Activated T-helper 1 cell treated with anti-CD3 and anti-CD28 coated beads, Interleukin-2, amount 50 U/mL, for 16 hours (primary cell): ENCODE data around the gene TUFT1.
"Not testable (repeated sequence)": the region's sequence is repeated elsewhere in the genome, so short reads cannot be mapped to it uniquely, and the experiment has no call there.

ENCODE experiments used
- DNase-seq, 2 donors: peaks; one replicate each; pipeline ENCODE4 v3.0.0-alpha.2; 2020; ENCODE audit warnings: low read depth in 1 of 2, low spot score in 1 of 2

Gene TUFT1

DNA sequence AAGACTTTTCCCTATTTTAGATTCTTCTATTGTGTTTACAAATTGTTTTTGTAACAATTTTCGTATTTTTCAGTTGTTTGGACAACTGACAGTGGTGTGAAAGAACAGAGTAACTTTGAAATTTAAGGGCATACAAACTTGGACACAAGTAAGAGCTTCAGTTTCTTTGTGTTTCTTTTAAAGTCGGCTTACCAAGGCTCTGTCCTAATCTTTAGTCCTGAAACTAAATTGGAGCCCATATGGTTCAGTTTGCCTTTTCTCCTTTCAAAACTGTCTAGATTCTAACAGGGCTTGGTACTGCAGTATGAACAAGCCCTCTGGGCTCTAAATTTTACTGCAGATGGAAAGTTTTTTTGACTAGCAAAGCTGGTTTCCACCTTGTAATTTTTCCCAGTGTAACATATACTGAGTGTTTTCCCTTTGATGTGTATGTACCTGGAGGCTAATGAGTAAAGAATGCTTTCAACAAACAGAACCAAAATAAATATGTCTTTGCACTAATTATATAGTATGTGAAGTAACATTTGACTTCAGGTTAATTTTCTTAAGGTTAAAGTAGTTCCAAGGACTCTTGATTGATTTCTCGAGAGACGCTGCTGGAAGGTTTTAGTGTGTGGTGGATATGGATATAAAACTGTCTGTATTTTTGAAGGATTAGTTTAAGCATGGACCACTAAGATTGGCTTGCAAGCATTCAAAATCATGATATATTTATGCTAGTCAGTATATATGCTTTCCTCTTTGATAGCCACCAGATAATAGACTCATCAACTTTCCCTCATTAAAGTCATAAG, 75.8 kb downstream of the TUFT1 start:
- no peak for DNase-seq

DNA sequence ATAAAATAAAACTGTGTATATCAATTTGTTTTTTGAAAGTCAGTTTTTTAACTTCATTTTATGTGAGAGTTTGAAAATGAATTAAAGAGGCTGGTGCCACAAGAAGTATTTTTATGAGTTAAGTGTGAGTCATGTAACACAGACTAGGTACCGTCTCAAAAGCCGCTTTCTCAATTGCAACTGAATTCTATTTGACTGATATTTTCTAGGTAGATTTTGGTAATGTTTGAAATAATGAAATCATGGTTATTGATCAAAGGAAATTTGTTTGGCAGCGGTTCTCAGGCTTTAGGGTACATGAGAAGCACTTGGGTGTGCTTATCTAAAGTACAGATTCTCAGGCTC, 76.4 kb downstream of the TUFT1 start:
- no peak for DNase-seq

DNA sequence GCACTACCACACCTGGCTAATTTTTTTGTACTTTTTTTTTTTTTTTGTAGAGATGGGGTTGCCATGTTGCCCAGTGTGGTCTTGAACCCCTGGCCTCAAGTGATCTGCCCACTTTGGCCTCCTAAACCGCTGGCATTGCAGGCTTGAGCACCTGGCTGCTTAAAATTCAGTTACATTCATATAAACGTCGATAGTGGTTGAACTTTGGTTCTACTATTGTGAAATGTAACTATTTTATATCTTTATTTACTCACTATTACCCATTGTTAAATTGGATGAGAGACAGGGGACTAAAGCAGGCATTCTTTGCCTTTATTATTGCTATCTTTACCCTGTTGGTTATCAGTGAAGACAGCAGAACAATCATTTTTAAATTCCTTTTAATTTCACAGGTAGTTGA, 77.9 kb downstream of the TUFT1 start:
- no peak for DNase-seq

DNA sequence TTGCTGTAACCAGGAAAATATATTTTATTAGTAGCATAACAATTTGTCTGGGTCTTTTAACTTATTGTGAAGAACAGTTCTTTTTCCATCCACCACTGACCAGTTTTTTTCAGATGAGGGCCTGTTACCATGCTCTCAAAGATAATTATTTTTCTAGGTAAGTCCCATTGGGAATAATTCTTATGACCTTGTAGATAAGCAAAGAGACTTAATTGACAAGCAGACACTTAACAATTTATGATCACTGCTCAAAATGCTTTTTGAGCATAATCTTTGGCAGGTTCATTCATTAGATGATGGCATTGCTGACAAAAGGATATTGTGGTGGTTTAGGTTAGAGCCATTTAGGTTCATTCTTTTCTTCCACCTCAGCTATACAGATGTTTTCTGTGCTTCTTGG, 78.4 kb downstream of the TUFT1 start:
- DNase-seq, result no peak

DNA sequence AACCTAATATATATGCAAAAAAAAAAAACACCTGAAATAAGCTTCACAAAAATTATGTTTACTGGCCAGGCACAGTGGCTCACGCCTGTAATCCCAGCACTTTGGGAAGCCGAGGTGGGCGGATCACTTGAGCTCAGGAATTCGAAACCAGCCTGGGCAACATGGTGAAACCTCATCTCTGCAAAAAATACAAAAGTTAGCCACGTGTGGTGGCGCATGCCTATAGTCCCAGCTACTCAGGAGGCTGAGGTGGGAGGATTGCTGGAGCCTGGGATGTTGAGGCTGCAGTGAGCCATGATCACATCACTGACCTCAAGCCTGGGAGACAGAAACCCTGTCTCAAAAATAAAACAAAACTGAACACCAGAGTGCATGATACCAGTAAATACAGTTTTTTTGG, 78.9 kb downstream of the TUFT1 start:
- not testable (repeated sequence) for DNase-seq

DNA sequence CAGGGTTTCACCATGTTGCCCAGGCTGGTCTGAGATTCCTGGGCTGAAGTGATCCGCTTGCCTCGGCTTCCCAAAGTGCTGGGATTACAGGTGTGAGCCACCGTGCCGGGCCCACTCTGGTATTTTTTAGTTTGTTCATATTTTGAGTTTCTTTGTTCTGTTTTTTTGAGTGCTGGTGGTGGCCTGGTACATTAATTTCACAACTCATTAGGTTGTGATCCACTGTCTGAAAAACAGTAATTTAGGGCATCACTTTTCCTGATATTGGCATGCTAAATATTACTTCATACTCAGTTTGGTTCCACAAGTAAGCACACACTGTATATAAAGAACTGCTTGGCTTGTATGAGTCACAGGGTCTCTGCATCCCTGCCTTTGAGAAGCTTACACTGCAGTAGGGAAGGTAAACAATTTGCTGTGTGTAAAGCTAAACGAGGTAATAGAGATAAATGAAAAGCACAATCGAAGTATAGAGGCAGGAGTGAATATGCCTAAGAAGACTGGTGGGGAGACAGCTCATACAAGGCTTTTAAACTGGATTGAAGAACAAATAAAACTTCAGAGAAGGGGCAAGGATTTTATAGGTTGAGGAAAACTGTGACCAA, 79.5 kb downstream of the TUFT1 start:
- DNase-seq, result no peak

DNA sequence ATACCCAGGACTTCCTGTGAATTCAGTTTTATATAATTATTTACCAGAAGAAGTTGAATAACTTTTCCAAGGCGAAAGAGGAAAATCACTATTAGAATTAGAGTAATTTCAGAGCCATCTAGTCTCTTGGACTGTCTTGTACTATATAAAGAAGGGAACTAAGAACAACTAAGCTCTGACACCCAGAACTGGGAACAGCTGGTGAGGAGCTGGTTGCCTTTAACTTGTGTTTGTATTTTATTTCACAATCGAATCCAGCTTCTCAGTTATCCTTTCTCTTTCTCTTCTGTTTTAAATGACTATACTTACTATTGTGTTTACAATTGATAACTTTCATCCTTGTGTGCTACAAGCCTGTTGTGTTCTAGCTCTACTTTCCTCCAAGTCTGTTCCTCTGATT, 80.2 kb downstream of the TUFT1 start:
- no peak for DNase-seq

DNA sequence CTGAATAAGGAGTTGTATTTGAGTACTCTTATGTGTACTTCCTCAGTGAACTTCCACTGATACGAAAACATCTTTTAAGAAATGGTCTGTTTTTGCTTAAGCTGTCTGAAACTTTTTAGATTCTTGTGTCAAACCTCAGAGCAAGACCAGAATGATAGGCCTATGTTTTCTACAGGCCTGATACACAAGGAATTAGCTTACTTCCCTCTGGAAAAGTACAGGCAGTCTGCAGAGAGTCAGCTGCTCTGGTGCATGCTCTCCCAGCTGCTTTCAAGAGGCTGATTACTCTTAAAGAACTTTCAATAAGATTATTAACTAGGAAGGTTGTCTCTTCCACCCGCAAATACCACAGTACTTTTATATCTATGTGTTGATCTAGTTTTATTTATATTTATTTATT, 81.2 kb downstream of the TUFT1 start:
- DNase-seq, result no peak

DNA sequence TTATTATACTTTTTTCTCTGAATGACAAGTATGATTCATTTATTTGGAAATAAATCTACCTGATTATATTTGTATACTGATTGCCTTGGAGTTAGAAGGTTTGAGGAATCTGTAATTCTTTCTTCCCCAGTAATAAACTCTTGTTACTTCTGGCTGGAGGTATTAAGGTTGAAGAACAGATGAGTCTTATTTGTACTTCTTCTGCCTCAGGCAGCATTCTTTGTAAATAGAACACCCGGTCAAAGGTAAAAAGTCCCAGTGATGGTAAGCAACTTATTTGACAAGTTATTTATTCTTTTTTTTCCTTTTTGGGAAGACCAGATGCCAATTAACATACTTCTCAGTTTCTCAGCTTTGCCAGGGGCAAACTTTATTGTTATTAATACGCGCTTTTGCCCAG, 84.7 kb downstream of the TUFT1 start:
- no peak for DNase-seq

DNA sequence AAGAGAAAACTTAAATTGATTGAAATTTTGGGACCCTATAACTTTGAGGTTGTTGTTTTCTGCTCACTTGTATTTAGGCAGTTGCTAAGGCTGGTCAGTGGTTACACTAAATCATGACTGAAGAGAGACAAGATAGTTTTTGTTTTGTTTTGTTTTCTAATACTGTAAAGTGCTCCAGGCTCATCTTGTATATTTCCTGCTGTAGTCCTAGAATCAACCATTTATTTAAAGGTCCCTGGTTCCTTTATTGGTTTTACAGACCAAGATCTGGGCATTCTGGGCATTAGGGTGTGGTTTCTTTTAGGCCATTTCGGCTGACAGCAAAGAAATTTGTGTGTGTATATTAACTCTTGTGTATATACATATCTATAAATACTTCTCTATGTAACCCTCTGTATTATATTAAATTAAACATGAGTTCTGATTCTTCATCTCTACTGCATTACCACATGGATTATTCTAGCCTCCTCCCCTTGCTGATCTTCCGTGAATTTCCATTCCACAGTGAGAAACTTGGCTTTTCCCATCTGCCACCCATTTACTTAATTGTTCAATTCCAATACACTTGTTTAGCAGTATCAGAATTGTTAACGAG, 86.7 kb downstream of the TUFT1 start:
- no peak for DNase-seq

DNA sequence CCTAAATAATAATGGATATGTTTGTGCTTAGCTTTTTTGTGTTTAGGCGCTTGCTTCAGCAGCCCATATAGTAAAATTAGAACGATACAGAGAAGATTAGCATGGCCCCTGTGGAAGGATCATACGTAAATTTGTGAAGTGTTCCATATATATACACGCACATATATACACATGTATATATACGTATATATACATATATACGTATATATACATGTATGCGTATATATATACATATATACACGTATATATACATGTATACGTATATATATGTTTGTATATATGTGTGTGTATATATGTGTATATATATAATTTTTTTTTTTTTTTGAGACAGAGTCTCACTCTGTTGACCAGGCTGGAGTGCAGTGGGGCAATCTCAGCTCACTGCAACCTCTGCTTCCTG, 89.2 kb downstream of the TUFT1 start:
- no peak for DNase-seq
